HG03025 (cell line): ENCODE data around the gene CINP.

ENCODE experiments used
- ATAC-seq: cut with Tn5 transposase; IDR thresholded peaks from one replicate; pipeline ENCODE4 v1.9.1; 2021; ENCODE audit warnings: mild to moderate bottlenecking, moderate library complexity; ENCODE audit not compliant: unreplicated experiment, low FRiP score

The CINP gene

DNA sequence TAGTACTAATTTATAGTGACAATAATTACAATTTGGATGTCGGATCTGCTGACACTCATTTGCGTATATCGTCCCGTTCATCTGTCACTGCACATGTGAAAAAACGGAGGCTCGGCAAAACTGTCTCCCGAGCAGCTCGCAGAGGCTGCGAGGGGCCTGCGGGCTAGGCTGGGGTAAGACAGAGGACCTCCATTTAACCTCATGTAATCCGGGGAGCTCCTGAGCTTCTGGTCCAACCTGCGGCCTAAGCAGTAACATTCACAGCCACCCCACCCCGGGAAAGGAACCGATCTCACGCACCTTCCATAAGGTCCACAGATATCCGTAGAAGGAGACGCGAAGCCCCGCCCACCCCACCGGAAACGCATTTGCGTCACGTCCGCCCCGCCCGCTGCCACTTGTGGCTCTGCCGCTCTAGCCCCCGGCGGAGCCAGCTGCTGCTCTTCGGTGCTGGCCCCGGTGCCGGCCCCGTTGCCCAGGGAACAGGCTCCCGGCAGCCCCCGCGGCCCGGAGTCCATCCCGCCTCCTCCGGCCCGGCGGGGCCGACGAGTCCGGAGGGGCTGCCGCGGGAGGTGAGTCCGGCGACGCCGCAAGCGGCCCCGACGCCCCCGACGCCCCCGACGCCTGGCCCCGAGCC, at the start of gene CINP, which contains the start of gene TECPR2:
CINP (minus strand) TSS at position 346 of the 637 bp plus-strand sequence; CDS start at position 307, 39 bp downstream.
TECPR2 (plus strand) TSS at position 397 of the 637 bp plus-strand sequence. CDS start 13,781 bp downstream, outside the sequence.
- ATAC-seq: peak; percentile 90

DNA sequence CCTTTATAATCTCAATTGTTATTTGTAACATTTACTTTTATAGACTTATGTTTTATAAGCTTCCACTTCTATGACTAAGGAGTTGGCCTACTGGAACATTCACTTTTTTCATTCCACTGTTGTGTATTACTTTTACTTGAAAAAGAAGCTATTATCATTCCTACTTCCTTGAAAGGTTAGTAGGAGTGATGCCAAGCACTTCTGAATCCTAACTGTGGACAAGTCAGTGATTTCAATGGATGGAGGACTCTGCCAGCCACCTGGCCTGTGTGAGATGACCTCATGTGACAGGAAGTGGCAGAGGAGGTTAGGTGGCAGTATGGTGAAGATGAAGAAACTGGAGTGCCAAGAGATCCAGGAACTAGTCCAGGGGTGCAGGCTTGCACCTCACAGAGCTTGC, 46.0 kb upstream of the CINP start:
- no peak for ATAC-seq

DNA sequence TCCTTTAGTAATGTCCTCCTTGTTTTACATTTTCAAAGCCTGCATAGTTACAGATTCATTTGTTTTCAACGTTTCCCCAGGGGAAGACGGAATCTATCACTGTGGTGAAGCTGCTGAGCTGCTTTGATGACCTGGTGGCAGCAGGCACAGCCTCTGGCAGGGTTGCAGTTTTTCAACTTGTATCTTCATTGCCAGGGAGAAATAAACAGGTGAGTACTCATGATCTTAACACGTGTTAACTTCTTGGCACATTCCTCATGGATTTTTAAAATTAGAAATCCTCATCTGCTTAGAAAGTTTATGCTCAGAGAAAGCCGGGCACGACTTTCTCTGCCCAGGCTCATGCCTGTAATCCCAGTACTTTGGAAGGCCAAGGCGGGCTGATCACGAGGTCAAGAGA, 44.6 kb upstream of the CINP start:
- ATAC-seq: no peak

DNA sequence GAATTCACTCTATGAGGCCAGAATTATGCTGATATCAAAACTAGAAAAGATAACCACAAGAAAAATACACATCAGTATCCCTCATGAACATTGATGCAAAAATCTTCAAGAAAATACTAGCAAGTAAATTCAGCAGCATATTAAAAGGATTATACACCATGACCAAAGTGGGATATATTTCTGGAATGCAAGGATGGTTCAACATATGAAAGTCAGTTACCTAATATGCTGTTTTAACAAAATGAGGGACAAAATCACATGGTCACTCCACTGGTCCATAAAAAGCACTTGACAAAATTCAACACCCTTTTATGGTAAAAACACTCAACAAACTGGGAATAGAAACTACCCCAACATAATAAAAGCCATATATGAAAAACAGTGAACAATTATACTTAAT, 40.3 kb upstream of the CINP start:
- no peak for ATAC-seq

DNA sequence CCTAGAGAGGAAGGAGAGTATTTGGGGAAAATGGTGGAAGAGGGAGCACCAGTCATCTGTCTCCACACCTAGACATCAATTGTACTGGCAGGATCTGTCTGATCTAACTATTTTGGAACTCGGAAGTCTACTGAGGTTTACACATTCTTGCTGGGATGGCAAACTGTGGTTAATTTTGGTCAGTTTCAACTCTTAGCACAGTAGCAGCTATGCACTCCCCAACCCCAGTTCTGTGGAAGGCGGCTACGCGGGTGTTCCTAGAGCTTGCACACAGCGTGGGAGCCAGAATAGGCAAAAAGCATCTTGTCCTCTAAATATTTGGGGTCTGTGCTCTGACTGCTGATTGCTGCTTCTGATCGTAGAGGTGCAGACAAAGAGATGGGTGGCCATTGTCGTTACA, 33.8 kb upstream of the CINP start:
- no peak for ATAC-seq

DNA sequence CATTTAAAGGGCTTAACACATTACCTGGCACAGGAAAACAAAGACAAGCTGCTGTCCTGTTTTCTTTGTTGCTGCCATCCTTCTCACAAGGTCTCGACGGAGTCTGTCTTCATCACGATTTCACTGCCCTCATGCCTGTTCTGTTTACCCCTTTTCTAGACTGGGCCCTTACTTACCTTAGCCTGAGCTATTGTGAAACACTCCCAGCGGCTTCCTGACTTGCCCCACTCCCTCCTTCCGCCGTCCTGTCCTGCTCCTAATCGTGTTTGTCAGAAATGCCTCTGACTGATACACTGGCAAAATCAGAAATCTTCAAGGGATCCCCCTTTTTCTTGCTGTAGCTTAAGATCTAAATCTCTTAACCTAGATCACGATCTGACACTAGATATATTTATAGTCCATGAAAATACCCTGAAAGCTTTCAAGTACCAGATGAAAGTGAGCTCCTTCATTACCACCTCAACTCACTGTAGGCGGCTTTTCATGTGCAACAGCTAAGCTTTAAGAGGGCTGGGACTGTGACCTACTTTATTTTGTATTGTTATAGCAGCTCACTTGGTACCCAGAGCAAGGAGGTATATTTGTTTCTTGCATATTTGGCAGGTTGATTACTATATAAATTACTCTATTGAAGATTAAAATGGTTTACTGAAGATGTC, 32.2 kb upstream of the CINP start:
- ATAC-seq: no peak

DNA sequence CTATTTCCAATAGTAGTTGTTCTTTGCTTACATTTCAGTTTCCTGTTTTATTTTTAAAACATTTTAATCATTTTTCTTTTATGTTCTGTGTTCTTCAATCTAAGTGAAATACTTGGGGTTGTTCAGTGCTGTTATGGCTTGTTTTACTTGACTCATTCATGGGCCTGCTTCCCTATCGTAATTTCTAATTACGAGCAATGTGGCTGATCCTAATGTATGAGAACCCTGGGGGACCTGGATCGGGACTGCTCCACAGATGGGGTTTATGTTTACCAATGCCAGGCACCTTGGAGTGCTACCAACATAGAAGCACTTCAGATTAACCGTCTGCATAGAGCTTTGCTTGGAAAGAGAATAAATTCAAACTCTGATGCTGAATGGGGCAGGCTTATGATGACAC, 29.8 kb upstream of the CINP start:
- no peak for ATAC-seq

DNA sequence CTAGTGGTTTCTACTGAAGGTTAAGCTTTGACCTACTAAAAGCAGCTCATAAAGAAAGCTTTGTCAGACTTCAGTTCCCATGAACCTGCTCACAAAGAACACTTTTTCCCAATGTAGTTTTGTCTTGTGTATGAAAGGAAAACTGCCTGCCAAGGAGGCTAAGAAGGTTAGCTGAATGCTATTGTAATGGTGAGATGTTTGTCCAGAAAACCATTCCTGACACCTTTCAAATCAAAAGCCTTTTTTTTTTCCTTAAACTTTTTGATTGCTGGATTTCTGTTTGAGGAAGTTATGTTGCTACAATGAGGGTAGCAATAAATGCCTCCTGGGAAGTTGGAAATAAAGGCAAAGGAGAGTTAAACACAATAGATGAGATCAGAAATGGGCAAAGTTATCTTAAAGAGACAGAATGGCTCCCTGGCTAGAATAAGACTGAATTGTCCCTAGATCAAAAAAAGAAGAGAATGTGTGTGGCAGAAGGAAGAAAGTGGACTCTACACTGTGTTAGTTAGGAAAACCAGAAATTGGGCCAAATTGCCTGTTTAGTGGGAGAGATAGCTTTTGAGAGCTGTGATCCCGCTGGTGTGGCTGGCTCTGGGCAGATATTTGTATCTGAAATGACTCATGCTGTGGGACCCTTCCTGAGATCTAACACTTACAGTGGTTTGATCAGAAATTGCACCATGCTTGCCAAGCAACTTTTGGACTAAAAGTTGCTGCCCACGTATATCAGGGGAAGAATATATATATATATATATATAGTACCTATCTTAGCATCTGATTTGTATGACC, 27.6 kb upstream of the CINP start:
- ATAC-seq: no peak

DNA sequence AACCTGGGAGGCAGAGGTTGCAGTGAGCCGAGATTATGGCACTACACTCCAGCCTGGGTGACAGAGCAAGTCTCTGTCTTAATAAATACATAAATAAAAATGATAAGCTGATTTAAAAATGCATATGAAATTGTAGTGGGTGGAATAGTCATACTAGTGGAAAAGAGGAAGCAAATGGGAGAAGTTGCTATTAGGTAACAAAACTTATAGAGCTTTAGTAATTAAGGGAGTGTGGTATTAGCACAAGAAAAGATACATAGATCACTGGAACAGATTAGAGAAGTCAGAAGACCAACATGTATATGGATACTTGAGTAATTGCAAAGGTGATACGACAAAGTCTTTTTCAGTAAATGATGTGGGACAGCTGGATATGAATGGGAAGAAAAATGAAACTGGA, 26.6 kb upstream of the CINP start:
- no peak for ATAC-seq

DNA sequence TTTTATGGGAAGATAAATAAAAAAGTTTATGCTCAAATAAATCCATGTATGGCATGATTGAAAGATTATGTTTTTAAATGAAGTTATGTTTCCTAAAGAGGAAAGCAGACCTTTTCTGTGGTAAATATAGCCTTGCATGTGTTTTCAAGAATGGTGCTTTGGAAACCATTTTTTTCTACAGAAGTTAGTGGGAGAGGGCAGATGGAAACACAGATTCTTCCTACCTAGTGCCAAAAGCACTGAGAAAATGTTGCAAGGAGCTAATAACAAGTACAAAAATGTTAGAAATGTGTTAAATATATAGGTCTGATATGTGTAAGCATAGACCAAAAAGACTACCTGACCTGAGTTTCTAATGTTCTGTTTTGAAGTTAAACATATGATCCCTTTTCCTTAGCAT, 24.4 kb upstream of the CINP start:
- no peak for ATAC-seq

DNA sequence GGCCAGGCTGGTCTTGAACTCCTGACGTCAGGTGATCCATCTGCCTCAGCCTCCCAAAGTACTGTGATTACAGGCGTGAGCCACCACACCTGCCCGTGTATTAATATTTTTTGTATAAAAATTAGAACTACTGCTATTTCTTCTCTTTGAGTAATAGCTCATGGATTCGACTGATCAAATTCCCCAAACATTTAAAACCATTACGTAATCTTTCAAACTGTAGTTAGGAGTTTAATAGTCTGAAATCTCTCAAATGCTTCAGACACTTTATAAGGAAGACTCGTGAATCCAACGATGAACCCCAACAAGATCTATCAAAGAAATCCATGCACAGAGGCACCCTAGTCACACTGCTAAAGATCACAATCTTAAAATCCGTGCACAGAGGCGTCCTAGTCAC, 16.1 kb upstream of the CINP start:
- ATAC-seq: no peak

DNA sequence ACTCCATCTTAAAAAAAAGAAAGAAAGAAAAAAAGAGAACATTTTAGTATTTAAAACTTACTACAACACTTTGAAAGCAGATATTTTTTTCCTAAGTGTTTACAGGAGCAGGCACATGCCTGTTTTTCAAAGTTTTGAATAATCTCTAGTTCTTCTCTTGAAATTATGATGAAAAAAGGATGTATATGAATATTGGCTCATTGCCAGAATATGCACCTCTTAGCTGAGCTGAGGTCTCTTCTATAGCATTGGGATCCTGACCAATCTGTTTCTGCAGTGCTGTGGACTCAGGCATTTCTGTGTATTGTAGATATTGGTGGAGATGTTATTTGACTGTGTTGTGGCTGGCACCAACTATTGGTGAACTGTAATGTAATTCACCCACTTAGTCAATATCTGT, 15.0 kb upstream of the CINP start:
- no peak for ATAC-seq

DNA sequence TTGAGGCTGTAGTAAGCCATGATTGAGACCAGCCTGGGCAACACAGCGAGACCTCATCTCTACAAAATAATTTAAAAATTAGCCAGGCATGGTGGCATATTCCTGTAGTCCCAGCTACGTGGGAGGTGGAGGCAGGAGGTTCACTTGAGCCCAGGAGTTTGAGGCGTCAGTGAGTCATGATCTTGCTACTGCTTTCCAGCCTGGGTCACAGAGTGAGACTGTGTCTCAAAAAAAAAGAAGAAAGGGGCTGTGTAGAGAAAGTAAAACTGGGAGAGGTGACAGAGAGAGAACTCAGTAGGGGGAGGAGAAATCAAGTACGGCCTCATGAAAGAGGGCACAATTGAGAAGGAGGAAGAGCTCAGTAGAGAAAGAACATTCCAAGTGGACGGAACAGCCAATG, 12.4 kb upstream of the CINP start:
- no peak for ATAC-seq

DNA sequence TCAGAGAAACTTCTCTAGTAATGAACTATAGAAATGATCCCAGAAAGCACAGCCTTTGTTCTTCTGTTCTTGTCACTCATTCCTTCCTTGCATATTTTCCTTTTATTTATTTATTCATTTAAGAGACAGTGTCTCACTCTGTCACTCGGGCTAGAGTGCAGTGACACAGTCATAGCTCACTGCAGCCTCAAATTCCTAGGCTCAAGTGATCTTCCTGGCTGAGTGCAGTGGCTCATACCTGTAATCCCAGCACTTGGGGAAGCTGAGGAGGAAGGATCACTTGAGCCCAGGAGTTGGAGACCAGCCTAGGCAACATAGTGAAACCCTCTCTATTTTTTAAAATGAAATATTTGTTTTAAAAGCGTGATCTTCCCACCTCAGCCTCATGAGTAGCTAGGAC, 11.6 kb upstream of the CINP start:
- no peak for ATAC-seq

DNA sequence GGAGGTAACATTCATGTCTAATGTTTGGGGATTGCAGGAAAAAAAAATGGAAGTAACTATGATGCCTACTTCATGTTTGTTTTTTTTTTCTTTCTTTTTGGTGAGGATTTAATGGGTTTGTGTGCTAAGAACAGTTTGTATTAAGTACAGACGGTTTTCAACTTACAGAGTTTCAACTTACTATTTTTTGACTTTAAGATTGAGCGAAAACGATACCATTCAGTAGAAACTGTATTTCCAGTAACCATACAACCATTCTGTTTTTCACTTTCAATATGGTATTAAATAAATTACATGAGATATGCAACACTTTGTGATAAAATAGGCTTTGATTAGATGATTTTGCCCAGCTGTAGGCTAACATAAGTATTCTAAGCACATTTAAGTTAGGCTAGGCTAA, 10.4 kb upstream of the CINP start:
- no peak for ATAC-seq

DNA sequence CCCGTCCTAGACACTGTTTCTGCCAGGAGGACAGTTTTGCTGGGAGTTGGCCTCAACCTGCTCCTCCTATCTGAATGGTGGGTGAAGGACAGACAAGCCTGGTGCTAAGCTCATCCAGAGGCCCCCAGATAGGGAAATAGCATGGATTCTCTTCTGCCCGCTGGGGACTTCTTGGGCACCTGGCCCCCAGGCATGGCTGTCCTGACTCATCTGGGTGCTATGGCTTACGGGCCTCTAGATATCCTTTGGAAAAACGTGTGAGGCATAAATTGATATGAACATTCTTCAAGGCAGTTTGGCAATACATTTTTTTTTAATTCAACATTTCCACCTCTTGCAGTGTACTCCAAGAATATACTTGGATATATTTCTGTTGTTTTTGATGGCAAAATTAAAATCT, 8.7 kb upstream of the CINP start:
- no peak for ATAC-seq

DNA sequence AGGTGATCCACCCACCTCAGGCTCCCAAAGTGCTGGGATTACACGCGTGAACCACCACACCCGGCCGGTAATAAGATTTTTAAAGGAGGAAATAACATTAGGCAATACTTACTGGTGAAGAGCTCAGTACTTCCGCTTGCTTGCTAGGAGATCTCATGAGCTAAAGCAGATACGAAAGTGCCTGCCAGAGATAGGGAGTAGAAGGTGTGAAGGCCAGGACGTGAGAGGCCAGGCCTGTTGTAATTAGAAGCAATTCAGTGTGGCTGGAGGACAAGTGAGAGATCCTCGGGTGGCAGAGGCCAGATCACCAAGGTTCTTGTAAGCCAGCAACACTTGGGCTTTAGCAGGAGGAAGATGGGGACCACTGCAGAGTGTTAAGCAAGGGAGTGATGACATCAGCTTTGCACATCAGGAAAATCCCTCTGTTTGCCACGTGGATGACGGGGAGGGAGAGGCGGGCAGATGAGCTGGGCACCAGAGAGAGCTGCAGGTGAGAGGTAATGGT, 7.7 kb upstream of the CINP start:
- no peak for ATAC-seq

DNA sequence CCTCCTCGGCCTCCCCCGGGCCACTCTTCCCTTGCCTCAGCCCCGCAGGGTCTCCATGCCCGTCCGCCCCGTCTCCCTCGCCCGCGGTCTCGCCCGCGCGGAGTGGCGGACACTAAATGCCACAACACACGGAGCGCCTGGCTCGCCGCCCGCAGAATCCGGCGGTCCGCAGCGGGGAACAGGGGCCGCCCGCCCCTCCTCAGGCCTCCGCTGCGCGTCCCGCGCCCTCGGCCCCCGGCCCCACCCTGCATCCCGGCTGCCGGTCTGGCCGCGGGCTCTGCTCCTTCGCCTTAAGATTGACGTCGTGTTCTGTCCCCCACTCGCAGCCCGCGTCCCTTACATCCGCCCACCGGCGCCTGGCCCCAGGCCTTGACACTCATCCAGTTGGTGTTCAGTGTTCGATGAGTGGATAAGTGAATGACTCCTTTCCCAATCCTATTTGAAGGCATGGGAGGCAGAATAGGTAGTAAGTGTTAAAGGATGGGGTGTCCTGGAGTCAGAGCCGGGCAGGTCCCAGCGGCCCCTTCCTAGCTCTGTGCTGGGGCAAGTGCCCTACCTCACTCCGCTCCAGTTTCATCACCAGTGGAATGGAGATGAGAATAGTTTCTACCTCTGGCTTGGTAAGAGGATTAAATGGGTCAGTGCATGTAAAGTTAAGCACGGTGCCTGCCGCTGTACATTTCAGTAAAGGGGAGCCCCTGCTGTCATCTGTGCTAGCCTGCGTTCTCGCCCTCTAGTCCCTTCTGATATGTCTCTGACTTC, 673 bp upstream of the CINP start:
- ATAC-seq: peak; percentile 27

DNA sequence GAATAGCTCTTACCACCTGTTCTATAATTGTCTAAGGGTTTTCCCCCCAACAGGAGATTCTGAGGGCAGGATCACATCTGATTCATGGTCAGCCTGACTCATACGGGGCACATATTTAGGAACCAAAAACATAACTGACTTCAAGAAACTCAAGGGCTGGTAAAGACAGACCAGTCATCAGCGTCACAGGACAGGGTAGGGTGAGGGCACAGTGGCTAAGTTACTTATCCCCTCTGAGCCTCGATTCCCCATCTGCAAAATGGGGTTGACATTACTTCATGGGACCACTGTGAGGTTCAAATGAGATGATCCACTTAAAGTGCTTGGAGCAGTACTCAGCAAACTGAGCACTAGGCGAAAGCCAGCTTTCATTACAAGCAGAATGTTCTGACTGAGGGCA, 606 bp downstream of the CINP start:
- ATAC-seq: peak; percentile 26

DNA sequence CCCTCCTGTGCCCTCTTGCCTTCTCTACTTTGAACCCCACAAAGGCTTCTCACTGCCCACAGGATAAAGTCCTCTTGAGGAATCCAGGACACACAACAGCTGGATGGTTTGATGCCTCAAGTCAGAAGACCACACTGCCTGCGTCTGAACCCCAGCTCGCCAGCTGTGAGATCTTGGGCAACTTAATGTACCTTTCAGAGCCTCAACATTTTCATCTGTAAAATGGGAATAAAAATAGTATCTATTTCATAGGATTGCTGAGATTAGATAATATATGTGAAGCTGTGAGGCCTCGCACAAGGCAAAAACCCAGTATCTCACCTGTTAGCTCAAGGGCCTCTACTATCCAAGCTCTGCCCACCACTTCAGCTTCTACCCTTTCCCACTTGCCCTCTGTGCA, 2.3 kb downstream of the CINP start:
- ATAC-seq: no peak

DNA sequence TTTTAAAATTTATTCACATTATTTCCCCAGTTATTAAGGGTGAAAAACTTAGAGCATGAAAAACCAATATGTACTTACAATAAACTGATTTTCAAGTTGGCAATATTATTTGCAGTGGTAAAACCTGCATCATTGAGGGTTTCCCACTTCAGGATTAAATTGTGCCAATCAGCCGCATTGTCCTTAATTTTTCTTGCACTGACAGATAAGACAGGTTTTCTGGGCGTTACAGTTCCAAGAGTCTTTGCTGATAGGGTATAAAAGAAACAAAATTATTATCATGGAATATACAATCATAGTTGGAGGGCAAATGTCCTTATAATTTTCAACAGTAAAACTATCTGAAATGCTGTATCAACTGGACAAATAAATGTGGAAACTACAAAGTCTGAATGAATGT, 3.3 kb downstream of the CINP start:
- ATAC-seq: no peak
